Testis (tissue), 2 donors: ENCODE data around the gene STARD6.

Experiments used
- POLR2A ChIP-seq: fragments of 450-650 bp; IDR thresholded peaks from one replicate; pipeline ENCODE4 v1.6.1; 2017; ENCODE audit warnings: antibody characterized with exemption, mild to moderate bottlenecking, moderate library complexity
- TF ChIP-seq, protein P1 (sequence below), 3 experiments: fragments of 450-650 bp in 2 of 3; fragments of 200-600 bp in 1 of 3; sonication (generic) in 1 of 3; IDR thresholded peaks; one replicate each; pipeline ENCODE4 v1.5.1; 2016 to 2019; ENCODE audit warnings: antibody characterized with exemption in 3 of 3, mild to moderate bottlenecking in 2 of 3, moderate library complexity in 1 of 3

DNA sequence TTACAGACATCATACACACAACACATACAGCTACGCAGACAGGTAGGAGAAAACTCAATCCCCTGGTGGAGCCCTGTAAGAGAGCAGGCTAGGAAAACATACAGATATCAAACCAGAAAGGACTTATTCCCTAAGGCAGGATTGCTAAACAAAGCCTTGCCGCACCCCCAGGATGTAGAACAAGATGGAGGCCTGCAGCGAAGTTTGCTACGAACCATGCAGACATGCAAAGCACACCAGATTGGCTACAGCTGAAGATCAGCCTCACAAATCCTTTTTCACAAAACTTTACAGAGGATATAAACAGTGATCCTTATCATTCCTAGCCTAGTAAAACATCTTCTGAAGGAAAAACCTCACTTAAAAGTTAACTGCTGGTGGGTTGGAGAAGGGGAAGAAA, 28.4 kb upstream of the STARD6 start:
- TF ChIP-seq, protein P1, sequence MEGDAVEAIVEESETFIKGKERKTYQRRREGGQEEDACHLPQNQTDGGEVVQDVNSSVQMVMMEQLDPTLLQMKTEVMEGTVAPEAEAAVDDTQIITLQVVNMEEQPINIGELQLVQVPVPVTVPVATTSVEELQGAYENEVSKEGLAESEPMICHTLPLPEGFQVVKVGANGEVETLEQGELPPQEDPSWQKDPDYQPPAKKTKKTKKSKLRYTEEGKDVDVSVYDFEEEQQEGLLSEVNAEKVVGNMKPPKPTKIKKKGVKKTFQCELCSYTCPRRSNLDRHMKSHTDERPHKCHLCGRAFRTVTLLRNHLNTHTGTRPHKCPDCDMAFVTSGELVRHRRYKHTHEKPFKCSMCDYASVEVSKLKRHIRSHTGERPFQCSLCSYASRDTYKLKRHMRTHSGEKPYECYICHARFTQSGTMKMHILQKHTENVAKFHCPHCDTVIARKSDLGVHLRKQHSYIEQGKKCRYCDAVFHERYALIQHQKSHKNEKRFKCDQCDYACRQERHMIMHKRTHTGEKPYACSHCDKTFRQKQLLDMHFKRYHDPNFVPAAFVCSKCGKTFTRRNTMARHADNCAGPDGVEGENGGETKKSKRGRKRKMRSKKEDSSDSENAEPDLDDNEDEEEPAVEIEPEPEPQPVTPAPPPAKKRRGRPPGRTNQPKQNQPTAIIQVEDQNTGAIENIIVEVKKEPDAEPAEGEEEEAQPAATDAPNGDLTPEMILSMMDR (IDR thresholded peaks at IDR 0.05), result no peak
- no peak for TF ChIP-seq POLR2A
